ENCODE results near the gene SLC30A3.

SLC30A3 gene

DNA sequence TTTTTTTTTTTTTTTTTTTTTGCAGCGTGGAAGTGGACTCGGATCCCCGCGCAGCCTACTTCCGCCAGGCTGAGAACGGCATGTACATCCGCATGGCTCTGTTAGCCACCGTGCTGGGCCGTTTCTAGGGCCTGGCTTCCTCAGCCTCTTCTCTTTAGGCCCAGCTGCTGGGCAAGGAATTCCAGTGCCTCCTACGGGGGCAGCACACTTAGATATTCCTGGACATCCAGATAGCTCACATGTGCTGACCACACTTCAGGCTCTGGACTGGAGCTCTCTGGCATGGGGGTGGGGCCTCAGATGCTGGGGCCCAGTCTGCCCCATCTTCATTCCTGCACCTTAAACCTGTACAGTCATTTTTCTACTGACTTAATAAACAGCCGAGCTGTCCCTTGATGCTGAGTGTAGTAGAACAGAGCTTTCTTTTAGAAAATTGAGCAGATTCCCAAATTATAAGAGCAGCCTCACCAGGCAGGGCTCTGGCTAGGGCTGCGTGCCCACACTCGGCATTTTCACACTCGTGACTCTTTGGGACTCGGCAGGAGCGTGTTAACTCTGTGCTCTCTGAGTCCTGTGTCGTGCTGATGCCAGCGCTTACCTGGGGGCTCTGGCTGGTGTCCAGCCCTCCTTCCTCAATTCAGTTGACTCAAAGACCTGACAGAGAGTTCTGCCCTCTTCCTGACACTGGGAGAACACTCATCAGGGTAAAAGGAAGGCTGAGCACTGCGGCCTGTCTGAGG, 19.3 kb downstream of the SLC30A3 start:
- H3K27me3 Mint-ChIP-seq (ENCODE audit: low read depth) = no peaks in the 10 kb centered on the region
- H3K36me3 Mint-ChIP-seq (ENCODE audit: low read depth) = peaks cover 40% of the 10 kb centered on the region
- H3K4me3 Mint-ChIP-seq = no peak overlapping the region
- H3K27ac Mint-ChIP-seq = no peak overlapping the region
- TF ChIP-seq, protein P1, sequence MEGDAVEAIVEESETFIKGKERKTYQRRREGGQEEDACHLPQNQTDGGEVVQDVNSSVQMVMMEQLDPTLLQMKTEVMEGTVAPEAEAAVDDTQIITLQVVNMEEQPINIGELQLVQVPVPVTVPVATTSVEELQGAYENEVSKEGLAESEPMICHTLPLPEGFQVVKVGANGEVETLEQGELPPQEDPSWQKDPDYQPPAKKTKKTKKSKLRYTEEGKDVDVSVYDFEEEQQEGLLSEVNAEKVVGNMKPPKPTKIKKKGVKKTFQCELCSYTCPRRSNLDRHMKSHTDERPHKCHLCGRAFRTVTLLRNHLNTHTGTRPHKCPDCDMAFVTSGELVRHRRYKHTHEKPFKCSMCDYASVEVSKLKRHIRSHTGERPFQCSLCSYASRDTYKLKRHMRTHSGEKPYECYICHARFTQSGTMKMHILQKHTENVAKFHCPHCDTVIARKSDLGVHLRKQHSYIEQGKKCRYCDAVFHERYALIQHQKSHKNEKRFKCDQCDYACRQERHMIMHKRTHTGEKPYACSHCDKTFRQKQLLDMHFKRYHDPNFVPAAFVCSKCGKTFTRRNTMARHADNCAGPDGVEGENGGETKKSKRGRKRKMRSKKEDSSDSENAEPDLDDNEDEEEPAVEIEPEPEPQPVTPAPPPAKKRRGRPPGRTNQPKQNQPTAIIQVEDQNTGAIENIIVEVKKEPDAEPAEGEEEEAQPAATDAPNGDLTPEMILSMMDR (IDR thresholded peaks at IDR 0.05; ENCODE audit: unreplicated experiment in 3 of 3) = no peak
- peaks cover 11% of the 10 kb centered on the region for H3K4me1 Mint-ChIP-seq
- H3K9me3 Mint-ChIP-seq = no peaks in the 10 kb centered on the region

DNA sequence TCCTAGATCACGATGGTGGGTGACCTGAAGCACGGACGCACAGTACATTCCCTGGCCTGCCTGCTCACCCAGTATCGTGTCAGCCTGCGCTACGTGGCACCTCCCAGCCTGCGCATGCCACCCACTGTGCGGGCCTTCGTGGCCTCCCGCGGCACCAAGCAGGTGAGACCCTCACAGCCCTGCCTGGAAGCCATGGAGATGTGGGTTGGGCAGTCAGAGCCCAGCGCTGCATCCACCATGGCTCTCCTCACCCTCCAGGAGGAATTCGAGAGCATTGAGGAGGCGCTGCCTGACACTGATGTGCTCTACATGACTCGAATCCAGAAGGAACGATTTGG, 20.3 kb downstream of the SLC30A3 start:
- TF ChIP-seq, protein P1 (IDR thresholded peaks at IDR 0.05; ENCODE audit: unreplicated experiment in 3 of 3) = no peak
- H3K9me3 Mint-ChIP-seq = no peaks in the 10 kb centered on the region
- peaks cover 3% of the 10 kb centered on the region for H3K4me1 Mint-ChIP-seq
- H3K4me3 Mint-ChIP-seq = no peak overlapping the region
- peaks cover 50% of the 10 kb centered on the region for H3K36me3 Mint-ChIP-seq (ENCODE audit: low read depth)
- H3K27ac Mint-ChIP-seq = no peak overlapping the region
- no peaks in the 10 kb centered on the region for H3K27me3 Mint-ChIP-seq (ENCODE audit: low read depth)

DNA sequence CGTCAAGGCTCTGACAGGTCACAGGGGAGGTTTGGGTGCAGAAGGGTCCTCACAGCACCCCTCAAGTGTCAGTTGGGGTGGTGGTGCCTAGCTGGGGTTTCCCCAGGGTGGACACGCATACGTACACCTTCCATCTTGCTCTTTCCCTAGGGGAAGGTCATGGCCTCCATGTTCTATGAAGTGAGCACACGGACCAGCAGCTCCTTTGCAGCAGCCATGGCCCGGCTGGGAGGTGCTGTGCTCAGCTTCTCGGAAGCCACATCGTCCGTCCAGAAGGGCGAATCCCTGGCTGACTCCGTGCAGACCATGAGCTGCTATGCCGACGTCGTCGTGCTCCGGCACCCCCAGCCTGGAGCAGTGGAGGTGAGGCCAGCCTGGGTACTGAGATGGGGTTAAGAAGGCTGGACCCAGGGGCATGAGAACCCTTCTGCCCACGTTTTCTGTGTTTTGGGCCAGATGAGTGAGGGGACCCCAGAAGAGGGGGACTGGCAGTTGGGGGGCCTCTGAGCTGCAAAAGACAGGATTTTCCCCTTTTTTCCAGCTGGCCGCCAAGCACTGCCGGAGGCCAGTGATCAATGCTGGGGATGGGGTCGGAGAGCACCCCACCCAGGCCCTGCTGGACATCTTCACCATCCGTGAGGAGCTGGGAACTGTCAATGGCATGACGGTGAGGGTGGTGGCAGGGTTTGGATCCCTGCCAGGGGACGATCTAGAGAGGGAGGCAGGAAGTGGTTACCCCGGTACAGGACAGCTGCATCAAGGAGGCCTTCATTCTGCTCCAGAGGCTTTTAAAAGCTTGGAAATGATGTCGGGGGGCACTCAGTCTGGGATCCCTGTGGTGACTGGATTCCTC, 20.9 kb downstream of the SLC30A3 start:
- Mint-ChIP-seq H3K27me3 (ENCODE audit: low read depth) (no peaks in the 10 kb centered on the region), H3K4me3 (no peak overlapping the region), H3K27ac (no peak overlapping the region), H3K4me1 (no peaks in the 10 kb centered on the region), H3K9me3 (no peaks in the 10 kb centered on the region), H3K36me3 (ENCODE audit: low read depth) (peaks cover 56% of the 10 kb centered on the region)
- TF ChIP-seq, protein P1 (IDR thresholded peaks at IDR 0.05; ENCODE audit: unreplicated experiment in 3 of 3) = no peak

DNA sequence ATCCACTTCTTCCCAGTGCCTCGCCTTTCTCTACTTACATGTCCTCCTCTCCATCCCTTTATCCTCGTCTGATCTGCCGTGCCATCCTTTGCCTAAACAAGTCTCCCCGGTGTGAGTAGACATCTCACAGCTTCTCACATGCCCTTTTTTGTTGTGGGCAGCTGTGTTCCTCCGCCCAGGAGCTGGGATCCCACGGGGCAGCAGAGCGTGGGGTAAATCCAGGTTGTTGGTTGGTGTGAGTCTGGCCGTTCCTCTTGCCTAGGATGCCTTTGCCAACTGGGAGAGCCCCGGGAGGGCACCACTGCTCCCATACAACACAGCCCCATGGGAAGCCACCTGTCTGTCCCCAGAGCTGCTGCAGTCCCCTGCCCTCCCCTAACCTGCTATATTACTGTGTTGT, 22.4 kb downstream of the SLC30A3 start:
- TF ChIP-seq, protein P1 (IDR thresholded peaks at IDR 0.05; ENCODE audit: unreplicated experiment in 3 of 3) = no peak
- Mint-ChIP-seq H3K27ac (no peak overlapping the region), H3K4me3 (no peak overlapping the region), H3K4me1 (no peaks in the 10 kb centered on the region), H3K36me3 (ENCODE audit: low read depth) (peaks cover 66% of the 10 kb centered on the region), H3K27me3 (ENCODE audit: low read depth) (no peaks in the 10 kb centered on the region), H3K9me3 (no peaks in the 10 kb centered on the region)

DNA sequence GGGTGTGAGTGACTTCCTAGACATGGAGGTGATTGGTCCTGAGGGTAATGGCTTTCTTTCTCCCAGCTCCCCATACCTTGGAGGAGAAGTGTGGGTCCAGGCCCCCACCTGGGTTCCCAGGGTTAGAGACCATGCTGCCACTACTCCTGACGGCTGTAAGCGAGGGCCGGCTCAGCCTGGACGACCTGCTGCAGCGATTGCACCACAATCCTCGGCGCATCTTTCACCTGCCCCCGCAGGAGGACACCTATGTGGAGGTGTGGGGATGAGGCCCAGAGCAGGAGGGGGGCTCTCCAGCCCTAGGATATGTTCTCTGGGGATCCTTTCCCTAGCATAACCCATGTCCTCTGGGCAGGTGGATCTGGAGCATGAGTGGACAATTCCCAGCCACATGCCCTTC, 23.9 kb downstream of the SLC30A3 start:
- H3K36me3 Mint-ChIP-seq (ENCODE audit: low read depth) = peaks cover 72% of the 10 kb centered on the region
- TF ChIP-seq, protein P1 (IDR thresholded peaks at IDR 0.05; ENCODE audit: unreplicated experiment in 3 of 3) = no peak
- H3K4me1 Mint-ChIP-seq = no peaks in the 10 kb centered on the region
- H3K27ac Mint-ChIP-seq = no peak overlapping the region
- no peaks in the 10 kb centered on the region for H3K9me3 Mint-ChIP-seq
- H3K4me3 Mint-ChIP-seq = no peak overlapping the region
- no peaks in the 10 kb centered on the region for H3K27me3 Mint-ChIP-seq (ENCODE audit: low read depth)
